Measurements from ENCODE around the gene NHEJ1.

DNA sequence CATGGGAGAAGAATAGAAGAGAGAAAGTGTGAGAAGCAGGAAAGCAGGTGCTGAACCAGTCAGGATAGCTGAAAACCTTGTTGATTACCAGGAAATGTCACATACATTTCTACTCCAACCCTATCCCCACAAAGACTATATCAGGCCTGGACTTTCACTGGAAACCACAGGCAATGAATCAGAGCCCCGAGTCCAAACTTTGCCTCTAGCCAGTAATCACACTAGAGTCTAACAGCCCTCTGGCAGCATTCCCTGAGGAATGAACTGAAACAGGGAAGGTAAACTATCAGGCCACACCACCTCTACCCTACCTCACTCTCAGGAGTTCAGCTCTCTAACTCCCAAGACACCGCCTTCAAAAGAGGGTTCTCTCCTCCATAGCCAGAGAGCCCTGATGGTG, 81.2 kb downstream of the NHEJ1 start:
- no peak for TF ChIP-seq TAF1 (IDR thresholded peaks at IDR 0.05; ENCODE audit: borderline replicate concordance, insufficient read depth, low read length)
- TF ChIP-seq POLR2AphosphoS5 (IDR thresholded peaks at IDR 0.05; ENCODE audit: low read depth, low read length) = no peak
- no peak for TF ChIP-seq SIN3A (IDR thresholded peaks at IDR 0.05; ENCODE audit: borderline replicate concordance, insufficient read depth, low read length)
